Activated T-helper 1 cell treated with Interleukin-2 at 50 U/mL for 16 hours (primary cell): ENCODE results near the gene NPIPB2.
"Not testable (repeated sequence)": the region's sequence is repeated elsewhere in the genome, so short reads cannot be mapped to it uniquely, and the experiment has no call there.

ENCODE experiments used
- DNase-seq: peaks from one replicate; pipeline ENCODE4 v3.0.0-alpha.2; 2020; ENCODE audit warnings: low read depth

Gene NPIPB2

GRCh38 chr16:11941945-11942344, at the start of gene NPIPB2:
Gene NPIPB2 (minus strand): TSS chr16:11942045. CDS start chr16:11942045, 0 bp downstream.
- not testable (repeated sequence) for DNase-seq

GRCh38 chr16:11990702-11991390, 49.0 kb upstream of the NPIPB2 start:
- DNase-seq = no peak

- DNase-seq = no peak
Observed at GRCh38 chr16:11988258-11988978, 46.6 kb upstream of the NPIPB2 start.

DNA sequence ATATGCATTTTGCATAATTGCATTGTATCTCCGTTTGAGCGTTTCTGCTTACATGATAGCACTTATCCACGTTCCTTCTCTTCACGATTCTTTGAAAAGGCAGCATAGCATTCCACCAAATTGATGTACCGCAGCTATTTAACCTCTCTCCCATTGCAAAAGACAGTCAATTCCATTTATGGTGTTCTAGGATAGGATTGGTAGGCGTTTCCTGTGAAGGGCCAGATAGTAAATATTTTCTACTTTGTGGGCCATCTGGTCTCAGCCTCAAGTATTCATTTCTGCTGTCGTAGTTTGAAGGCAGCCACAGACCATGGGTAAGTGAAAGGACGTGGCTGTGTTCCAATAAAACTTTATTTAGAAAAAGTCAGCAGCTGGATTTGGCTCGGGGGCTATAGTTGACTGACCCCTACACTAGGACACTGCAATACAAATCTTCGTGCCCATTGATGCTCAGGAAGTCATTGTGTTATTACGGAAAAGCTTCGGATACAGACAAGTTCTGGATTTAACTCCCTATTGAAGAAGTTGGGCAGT, 44.7 kb upstream of the NPIPB2 start:
- DNase-seq = no peak

DNA sequence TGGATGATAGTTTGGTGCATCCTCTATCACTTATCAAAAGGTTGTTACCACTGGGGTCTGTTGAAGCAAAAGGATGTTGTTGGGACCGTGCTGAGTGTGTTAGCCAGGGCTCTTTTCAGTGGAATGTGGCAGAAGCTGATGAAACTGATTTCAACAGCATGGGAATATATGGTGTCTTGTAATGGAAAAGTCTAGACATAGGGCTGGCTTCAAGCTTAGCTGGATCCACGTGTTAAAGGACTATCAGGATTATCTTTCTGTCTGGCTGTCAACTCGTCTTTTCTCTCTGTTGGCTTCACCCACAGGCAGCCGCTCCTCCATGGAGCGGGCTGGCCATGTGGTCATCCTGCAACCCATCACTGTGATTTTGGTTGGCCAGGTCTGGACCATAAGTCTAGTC, 43.4 kb upstream of the NPIPB2 start:
- DNase-seq = no peak

GRCh38 chr16:11980136-11980844, 38.4 kb upstream of the NPIPB2 start:
- DNase-seq = no peak

DNA sequence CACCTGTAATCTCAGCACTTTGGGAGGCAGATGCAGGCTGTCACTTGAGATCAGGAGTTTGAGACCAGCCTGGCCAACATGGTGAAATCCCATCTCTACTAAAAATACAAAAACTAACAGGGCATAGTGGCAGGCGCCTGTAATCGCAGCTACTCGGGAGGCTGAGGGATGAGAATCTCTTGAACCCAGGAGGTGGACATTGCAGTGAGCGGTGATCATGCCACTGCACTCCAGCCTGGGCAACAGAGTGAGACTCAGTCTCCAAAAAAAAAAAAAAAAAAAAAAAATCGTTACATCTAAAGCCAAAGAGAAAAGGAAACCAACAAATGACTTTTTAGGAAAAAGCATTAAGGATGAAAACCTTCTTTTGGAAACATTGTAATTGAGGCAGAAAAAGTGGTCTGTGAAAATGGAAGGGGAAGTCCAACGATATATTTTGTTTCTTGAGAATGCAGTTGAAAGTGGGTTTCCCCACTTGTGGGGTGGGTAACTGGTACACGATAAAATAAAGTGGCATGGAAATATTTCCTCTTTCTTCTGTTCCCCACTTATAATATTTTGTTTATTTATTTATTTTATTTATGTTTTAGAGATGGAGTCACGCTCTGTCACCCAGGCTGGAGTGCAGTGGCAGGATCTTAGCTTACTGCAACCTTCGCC, 37.3 kb upstream of the NPIPB2 start:
- DNase-seq = no peak

- no peak for DNase-seq
Observed at GRCh38 chr16:11978080-11978479, 36.2 kb upstream of the NPIPB2 start.

GRCh38 chr16:11977376-11978041, 35.7 kb upstream of the NPIPB2 start:
- no peak for DNase-seq

- DNase-seq = no peak
Observed at GRCh38 chr16:11976850-11977375, 35.1 kb upstream of the NPIPB2 start.

DNA sequence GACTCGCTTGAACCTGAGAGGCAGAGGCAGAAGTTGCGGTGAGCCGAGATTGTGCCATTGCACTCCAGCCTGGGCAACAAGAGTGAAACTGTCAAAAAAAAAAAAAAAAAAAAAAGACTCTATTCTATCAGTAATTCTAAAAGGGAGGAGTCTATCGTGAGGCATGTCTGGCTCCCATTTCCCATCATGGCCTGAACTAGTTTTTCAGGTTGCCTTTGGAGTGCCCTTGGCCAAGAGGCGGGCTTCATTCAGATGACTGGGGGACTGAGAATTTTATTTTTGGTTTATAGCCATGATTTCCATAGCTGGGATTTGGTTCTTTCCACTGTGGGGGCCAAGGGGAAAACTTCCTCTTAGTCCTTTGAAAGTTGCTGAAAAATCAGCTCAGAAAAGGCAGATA, 31.2 kb upstream of the NPIPB2 start:
- DNase-seq = no peak

GRCh38 chr16:11972128-11972527, 30.3 kb upstream of the NPIPB2 start:
- no peak for DNase-seq

DNA sequence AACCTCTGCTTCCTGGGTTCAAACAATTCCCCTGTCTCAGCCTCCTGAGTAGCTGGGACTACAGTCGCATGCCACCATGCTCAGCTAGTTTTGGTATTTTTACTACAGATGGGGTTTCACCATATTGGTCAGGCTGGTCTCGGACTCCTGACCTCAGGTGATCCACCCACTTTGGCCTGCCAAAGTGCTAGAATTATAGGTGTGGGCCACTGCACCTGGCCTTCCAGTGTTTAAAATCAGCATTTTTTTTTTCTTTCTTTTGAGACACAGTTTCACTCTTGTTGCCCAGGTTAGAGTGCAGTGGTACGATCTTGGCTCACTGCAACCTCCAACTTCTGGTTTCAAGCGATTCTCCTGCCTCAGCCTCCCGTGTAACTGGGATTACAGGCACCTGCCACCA, 28.4 kb upstream of the NPIPB2 start:
- not testable (repeated sequence) for DNase-seq

DNA sequence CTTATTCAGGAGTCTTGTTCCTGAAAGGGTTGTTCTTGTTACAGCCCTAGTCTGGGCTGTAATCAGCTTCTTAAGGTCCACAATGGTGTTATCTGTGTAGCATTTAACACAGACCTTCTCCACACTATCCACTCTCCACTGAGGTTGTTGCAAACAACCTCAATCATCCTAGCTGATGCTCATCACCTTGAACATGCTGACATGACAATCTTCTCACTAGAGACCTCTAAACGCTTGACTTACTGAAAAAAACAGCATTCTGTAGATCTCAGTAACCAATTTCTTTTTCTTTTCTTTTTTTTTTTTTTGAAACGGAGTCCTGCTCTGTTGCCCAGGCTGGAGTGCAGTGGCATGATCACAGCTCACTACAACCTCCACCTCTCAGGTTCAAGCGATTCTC, 26.7 kb upstream of the NPIPB2 start:
- DNase-seq = no peak

GRCh38 chr16:11967195-11967911, 25.5 kb upstream of the NPIPB2 start:
- DNase-seq = no peak

- DNase-seq = no peak
Observed at GRCh38 chr16:11966173-11966572, 24.3 kb upstream of the NPIPB2 start.

- no peak for DNase-seq
Observed at GRCh38 chr16:11964761-11965551, 23.1 kb upstream of the NPIPB2 start, which contains the start of gene TNFRSF17. Gene TNFRSF17 (plus strand): TSS chr16:11965210. CDS start chr16:11965325, 115 bp downstream.

DNA sequence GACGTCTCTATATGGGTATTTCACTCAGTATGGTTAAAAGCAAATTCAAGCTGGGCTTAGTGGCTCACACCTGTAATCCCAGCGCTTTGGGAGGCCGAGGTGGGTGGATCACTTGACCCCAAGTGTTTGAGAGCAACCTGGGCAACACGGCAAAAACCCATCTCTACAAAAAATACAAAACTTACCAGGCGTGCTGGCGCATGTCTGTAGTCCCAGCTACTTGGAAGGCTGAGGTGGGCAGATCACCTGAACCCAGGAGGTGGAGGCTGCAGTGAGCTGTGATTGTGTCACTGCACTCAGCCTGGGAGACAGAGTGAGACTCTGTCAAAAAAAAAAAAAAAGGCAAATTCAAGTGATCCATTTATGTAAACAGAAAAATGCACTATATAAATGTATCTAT, 21.9 kb upstream of the NPIPB2 start:
- DNase-seq = no peak

GRCh38 chr16:11962978-11963377, 21.1 kb upstream of the NPIPB2 start:
- DNase-seq = not testable (repeated sequence)

- DNase-seq = not testable (repeated sequence)
Observed at GRCh38 chr16:11962457-11962856, 20.6 kb upstream of the NPIPB2 start.
